Measurements from ENCODE around the gene ZC3H4. TPM values are rescaled to one million over a fixed set of nuclear protein-coding genes. Genes with fewer than 3 reads are reported as not detected.

ZC3H4 gene
- polyA plus RNA-seq, 1 donor: 27.4 TPM

GRCh38 chr19:47120470-47121067 lies 7.0 kb upstream of the ZC3H4 start:
- H3K27me3 ChIP-seq (ENCODE audit: control insufficient read depth, insufficient read depth, low read length): no peaks in the 10 kb centered on the region
- no peak overlapping the region for H3K27ac ChIP-seq (ENCODE audit: low read length)
- H3K4me3 ChIP-seq (ENCODE audit: low read length): no peak overlapping the region
- no peaks in the 10 kb centered on the region for H3K36me3 ChIP-seq (ENCODE audit: control insufficient read depth, insufficient read depth, low read length)
- WGBS (ENCODE audit: insufficient coverage, low lambda C conversion rate): no CpG with 5 or more reads among the region's 6 CpGs
- H3K4me1 ChIP-seq (ENCODE audit: control insufficient read depth, insufficient read depth, low read length): peaks cover 4% of the 10 kb centered on the region
- DNase-seq: no peak
- no peaks in the 10 kb centered on the region for H3K9me3 ChIP-seq (ENCODE audit: control insufficient read depth, low read depth, low read length)

DNA sequence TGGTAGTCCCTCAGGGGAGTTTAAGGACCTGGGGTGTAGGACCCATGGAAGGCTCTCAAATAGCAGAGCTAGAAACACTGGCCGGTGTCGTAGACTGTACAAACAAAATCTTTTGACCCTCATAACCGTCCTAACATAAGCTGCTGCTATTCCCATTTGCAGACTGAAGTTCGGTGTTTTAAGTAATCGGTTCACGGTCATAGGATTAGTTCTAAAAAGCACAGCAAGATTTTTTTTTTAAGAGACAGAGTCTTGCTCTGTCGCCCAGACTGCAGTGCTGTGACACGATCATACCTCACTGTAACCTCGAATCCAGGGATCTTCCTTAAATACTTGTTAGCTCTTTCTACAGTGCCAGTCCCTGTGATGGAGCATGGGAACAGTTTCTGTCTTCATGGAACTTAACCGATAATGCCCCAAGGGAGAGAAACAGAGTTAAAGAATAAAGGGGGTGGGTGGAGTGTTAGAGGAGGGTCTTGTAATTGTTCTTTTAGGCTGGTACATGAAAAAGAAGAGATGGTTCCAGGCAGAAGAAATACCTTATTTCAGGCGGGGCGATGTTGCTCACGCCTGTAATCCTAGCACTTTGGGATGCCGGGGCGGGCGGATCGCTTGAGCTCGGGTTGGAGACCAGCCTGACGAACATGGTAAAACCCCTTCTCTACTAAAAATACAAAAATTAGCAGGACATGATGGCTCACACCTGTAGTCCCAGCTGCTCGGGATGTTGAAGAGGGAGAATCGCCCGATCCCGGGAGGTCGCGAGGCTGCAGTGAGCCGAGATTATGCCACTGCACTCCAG lies 475 bp upstream of the ZC3H4 start:
- no peak for DNase-seq
- H3K36me3 ChIP-seq (ENCODE audit: control insufficient read depth, insufficient read depth, low read length): no peaks in the 10 kb centered on the region
- peaks cover 3% of the 10 kb centered on the region for H3K9me3 ChIP-seq (ENCODE audit: control insufficient read depth, low read depth, low read length)
- H3K4me1 ChIP-seq (ENCODE audit: control insufficient read depth, insufficient read depth, low read length): peaks cover 16% of the 10 kb centered on the region
- no CpG with 5 or more reads among the region's 26 CpGs for WGBS (ENCODE audit: insufficient coverage, low lambda C conversion rate)
- peak overlapping the region; percentile 96 for H3K27ac ChIP-seq (ENCODE audit: low read length)
- no peaks in the 10 kb centered on the region for H3K27me3 ChIP-seq (ENCODE audit: control insufficient read depth, insufficient read depth, low read length)
- peak overlapping the region; percentile 90 for H3K4me3 ChIP-seq (ENCODE audit: low read length)

GRCh38 chr19:47112166-47112996 lies 1.2 kb downstream of the ZC3H4 start:
- peaks cover 29% of the 10 kb centered on the region for H3K4me1 ChIP-seq (ENCODE audit: control insufficient read depth, insufficient read depth, low read length)
- H3K9me3 ChIP-seq (ENCODE audit: control insufficient read depth, low read depth, low read length): peaks cover 3% of the 10 kb centered on the region
- H3K27ac ChIP-seq (ENCODE audit: low read length): peak overlapping the region; percentile 96
- peak; percentile 76 to 85 for DNase-seq
- peak overlapping the region; percentile 90 for H3K4me3 ChIP-seq (ENCODE audit: low read length)
- no CpG with 5 or more reads among the region's 85 CpGs for WGBS (ENCODE audit: insufficient coverage, low lambda C conversion rate)
- H3K36me3 ChIP-seq (ENCODE audit: control insufficient read depth, insufficient read depth, low read length): no peaks in the 10 kb centered on the region
- no peaks in the 10 kb centered on the region for H3K27me3 ChIP-seq (ENCODE audit: control insufficient read depth, insufficient read depth, low read length)

GRCh38 chr19:47111682-47112165 lies 1.9 kb downstream of the ZC3H4 start:
- no peaks in the 10 kb centered on the region for H3K27me3 ChIP-seq (ENCODE audit: control insufficient read depth, insufficient read depth, low read length)
- H3K4me3 ChIP-seq (ENCODE audit: low read length): peak overlapping the region; percentile 90
- no CpG with 5 or more reads among the region's 24 CpGs for WGBS (ENCODE audit: insufficient coverage, low lambda C conversion rate)
- H3K4me1 ChIP-seq (ENCODE audit: control insufficient read depth, insufficient read depth, low read length): peaks cover 36% of the 10 kb centered on the region
- DNase-seq: no peak
- H3K36me3 ChIP-seq (ENCODE audit: control insufficient read depth, insufficient read depth, low read length): no peaks in the 10 kb centered on the region
- peaks cover 3% of the 10 kb centered on the region for H3K9me3 ChIP-seq (ENCODE audit: control insufficient read depth, low read depth, low read length)
- peak overlapping the region; percentile 96 for H3K27ac ChIP-seq (ENCODE audit: low read length)

GRCh38 chr19:47111006-47111621 lies 2.5 kb downstream of the ZC3H4 start:
- peak in 1 of 2 donors; percentile 73 for DNase-seq
- WGBS (ENCODE audit: insufficient coverage, low lambda C conversion rate): no CpG with 5 or more reads among the region's 35 CpGs
- H3K36me3 ChIP-seq (ENCODE audit: control insufficient read depth, insufficient read depth, low read length): no peaks in the 10 kb centered on the region
- H3K4me1 ChIP-seq (ENCODE audit: control insufficient read depth, insufficient read depth, low read length): peaks cover 42% of the 10 kb centered on the region
- peak overlapping the region; percentile 96 for H3K27ac ChIP-seq (ENCODE audit: low read length)
- peak overlapping the region; percentile 90 for H3K4me3 ChIP-seq (ENCODE audit: low read length)
- no peaks in the 10 kb centered on the region for H3K27me3 ChIP-seq (ENCODE audit: control insufficient read depth, insufficient read depth, low read length)
- peaks cover 3% of the 10 kb centered on the region for H3K9me3 ChIP-seq (ENCODE audit: control insufficient read depth, low read depth, low read length)

- Histone ChIP-seq H3K27ac (ENCODE audit: low read length) (peak overlapping the region; percentile 96), H3K9me3 (ENCODE audit: control insufficient read depth, low read depth, low read length) (peaks cover 3% of the 10 kb centered on the region), H3K27me3 (ENCODE audit: control insufficient read depth, insufficient read depth, low read length) (no peaks in the 10 kb centered on the region), H3K36me3 (ENCODE audit: control insufficient read depth, insufficient read depth, low read length) (peaks cover 4% of the 10 kb centered on the region), H3K4me1 (ENCODE audit: control insufficient read depth, insufficient read depth, low read length) (peaks cover 48% of the 10 kb centered on the region), H3K4me3 (ENCODE audit: low read length) (peak overlapping the region; percentile 90)
- DNase-seq: peak in 1 of 2 donors; percentile 63
- WGBS (ENCODE audit: insufficient coverage, low lambda C conversion rate): no CpG with 5 or more reads among the region's 12 CpGs
These were observed 3.0 kb downstream of the ZC3H4 start for GRCh38 chr19:47110521-47111005.

- no peaks in the 10 kb centered on the region for H3K27me3 ChIP-seq (ENCODE audit: control insufficient read depth, insufficient read depth, low read length)
- peaks cover 49% of the 10 kb centered on the region for H3K4me1 ChIP-seq (ENCODE audit: control insufficient read depth, insufficient read depth, low read length)
- DNase-seq: peak; percentile 51 to 75
- H3K4me3 ChIP-seq (ENCODE audit: low read length): peak overlapping the region; percentile 90
- H3K36me3 ChIP-seq (ENCODE audit: control insufficient read depth, insufficient read depth, low read length): peaks cover 7% of the 10 kb centered on the region
- peak overlapping the region; percentile 96 for H3K27ac ChIP-seq (ENCODE audit: low read length)
- WGBS (ENCODE audit: insufficient coverage, low lambda C conversion rate): 0% methylated on average over 1 of the region's 15 CpGs
- peaks cover 3% of the 10 kb centered on the region for H3K9me3 ChIP-seq (ENCODE audit: control insufficient read depth, low read depth, low read length)
These were observed 3.8 kb downstream of the ZC3H4 start for GRCh38 chr19:47109541-47110375.

- 22% methylated on average over 2 of the region's 2 CpGs for WGBS (ENCODE audit: insufficient coverage, low lambda C conversion rate)
- Histone ChIP-seq H3K9me3 (ENCODE audit: control insufficient read depth, low read depth, low read length) (peaks cover 3% of the 10 kb centered on the region), H3K27ac (ENCODE audit: low read length) (peak overlapping the region; percentile 96), H3K36me3 (ENCODE audit: control insufficient read depth, insufficient read depth, low read length) (peaks cover 10% of the 10 kb centered on the region), H3K27me3 (ENCODE audit: control insufficient read depth, insufficient read depth, low read length) (no peaks in the 10 kb centered on the region), H3K4me1 (ENCODE audit: control insufficient read depth, insufficient read depth, low read length) (peaks cover 46% of the 10 kb centered on the region), H3K4me3 (ENCODE audit: low read length) (no peak overlapping the region)
- DNase-seq: no peak
These were observed 4.4 kb downstream of the ZC3H4 start for GRCh38 chr19:47109177-47109540.

DNA sequence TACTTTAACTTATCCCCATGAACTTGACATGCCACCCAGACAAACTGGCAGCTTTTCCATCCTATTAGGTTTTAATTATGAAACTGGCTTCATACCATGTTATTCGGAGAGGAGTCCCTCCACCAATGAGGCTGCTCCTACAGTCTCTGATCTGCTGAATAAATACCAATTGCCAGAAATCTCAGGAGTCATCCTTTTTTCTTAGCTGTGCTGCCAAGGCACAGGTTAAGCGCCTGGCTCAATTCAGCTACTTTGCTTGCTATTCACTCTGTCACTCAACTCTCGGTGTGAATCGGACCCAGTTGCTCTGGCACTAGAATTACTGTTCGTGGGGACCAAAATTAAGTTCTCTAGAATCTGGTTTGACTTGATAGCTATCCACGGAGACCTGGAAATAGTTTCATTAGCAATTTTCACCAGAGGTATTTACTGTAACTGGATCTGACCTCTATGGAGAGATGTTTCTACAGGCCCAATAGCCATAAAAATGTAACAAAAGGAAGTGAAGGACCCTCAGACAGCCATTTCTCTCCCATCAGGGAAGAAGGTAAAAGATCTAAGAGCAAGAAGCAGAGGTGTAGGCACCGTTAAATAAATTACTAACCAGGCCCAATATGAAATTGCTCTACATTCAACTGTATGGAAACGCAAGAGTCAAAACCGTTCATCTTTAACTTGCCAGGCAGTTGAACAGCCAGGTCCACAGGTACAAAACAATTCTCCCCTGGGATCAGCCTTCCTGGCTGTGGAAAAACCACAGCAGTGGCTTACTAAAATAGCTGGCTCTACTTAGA lies 5.4 kb downstream of the ZC3H4 start:
- peaks cover 41% of the 10 kb centered on the region for H3K4me1 ChIP-seq (ENCODE audit: control insufficient read depth, insufficient read depth, low read length)
- H3K4me3 ChIP-seq (ENCODE audit: low read length): no peak overlapping the region
- no peak for DNase-seq
- 67% methylated on average over 2 of the region's 9 CpGs for WGBS (ENCODE audit: insufficient coverage, low lambda C conversion rate)
- H3K9me3 ChIP-seq (ENCODE audit: control insufficient read depth, low read depth, low read length): peaks cover 3% of the 10 kb centered on the region
- no peaks in the 10 kb centered on the region for H3K27me3 ChIP-seq (ENCODE audit: control insufficient read depth, insufficient read depth, low read length)
- peaks cover 10% of the 10 kb centered on the region for H3K36me3 ChIP-seq (ENCODE audit: control insufficient read depth, insufficient read depth, low read length)
- H3K27ac ChIP-seq (ENCODE audit: low read length): peak overlapping the region; percentile 96
